ENCODE data around the gene TLNRD1. TPM values are rescaled to one million over a fixed set of nuclear protein-coding genes. Genes with fewer than 3 reads are reported as not detected.

The TLNRD1 gene
- total and polyA plus RNA-seq, 3 donors from 2014 or later = 2.6 to 14.9 (median 11.5) TPM

DNA sequence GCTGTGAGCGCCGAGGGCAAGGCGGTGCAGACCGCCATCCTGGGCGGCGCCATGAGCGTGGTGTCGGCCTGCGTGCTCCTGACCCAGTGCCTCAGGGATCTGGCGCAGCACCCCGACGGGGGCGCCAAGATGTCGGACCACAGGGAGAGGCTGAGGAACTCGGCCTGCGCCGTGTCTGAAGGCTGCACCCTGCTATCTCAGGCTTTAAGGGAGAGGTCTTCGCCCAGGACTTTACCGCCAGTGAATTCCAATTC, 2.3 kb downstream of the TLNRD1 start:
- no peak overlapping the region for H3K27ac ChIP-seq
- DNase-seq = no peak
- peak overlapping the region; percentile 92 to 96 for H3K4me3 ChIP-seq
- H3K9me3 ChIP-seq = no peaks in the 10 kb centered on the region
- no peaks in the 10 kb centered on the region for H3K27me3 ChIP-seq
- TF ChIP-seq, protein P1, sequence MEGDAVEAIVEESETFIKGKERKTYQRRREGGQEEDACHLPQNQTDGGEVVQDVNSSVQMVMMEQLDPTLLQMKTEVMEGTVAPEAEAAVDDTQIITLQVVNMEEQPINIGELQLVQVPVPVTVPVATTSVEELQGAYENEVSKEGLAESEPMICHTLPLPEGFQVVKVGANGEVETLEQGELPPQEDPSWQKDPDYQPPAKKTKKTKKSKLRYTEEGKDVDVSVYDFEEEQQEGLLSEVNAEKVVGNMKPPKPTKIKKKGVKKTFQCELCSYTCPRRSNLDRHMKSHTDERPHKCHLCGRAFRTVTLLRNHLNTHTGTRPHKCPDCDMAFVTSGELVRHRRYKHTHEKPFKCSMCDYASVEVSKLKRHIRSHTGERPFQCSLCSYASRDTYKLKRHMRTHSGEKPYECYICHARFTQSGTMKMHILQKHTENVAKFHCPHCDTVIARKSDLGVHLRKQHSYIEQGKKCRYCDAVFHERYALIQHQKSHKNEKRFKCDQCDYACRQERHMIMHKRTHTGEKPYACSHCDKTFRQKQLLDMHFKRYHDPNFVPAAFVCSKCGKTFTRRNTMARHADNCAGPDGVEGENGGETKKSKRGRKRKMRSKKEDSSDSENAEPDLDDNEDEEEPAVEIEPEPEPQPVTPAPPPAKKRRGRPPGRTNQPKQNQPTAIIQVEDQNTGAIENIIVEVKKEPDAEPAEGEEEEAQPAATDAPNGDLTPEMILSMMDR (IDR thresholded peaks at IDR 0.05) = no peak
- no peak for TF ChIP-seq POLR2A (IDR thresholded peaks at IDR 0.05)
- intact Hi-C loops (cut with DNase I; ENCODE audit: low total_unique reads) = no loop called here
- H3K36me3 ChIP-seq (ENCODE audit: low read depth, missing control alignments) = no peaks in the 10 kb centered on the region
- 74 to 79% methylated on average over 14 to 19 of the region's 19 CpGs for WGBS, 2 donors
- H3K4me1 ChIP-seq = no peaks in the 10 kb centered on the region

- Histone ChIP-seq H3K4me1 (no peaks in the 10 kb centered on the region), H3K27me3 (no peaks in the 10 kb centered on the region), H3K36me3 (ENCODE audit: low read depth, missing control alignments) (no peaks in the 10 kb centered on the region), H3K4me3 (no peak overlapping the region), H3K27ac (no peak overlapping the region), H3K9me3 (no peaks in the 10 kb centered on the region)
- no peak for TF ChIP-seq POLR2A (IDR thresholded peaks at IDR 0.05)
- TF ChIP-seq, protein P1 (IDR thresholded peaks at IDR 0.05) = no peak
- intact Hi-C loops (cut with DNase I; ENCODE audit: low total_unique reads) = no loop called here
- DNase-seq = no peak
- WGBS, 2 donors = 90 to 94% methylated on average over 1 of the region's 1 CpG
These were observed 5.4 kb downstream of the TLNRD1 start for GRCh38 chr15:81006124-81006523.

GRCh38 chr15:81007428-81008064, 6.8 kb downstream of the TLNRD1 start:
- H3K4me1 ChIP-seq = no peaks in the 10 kb centered on the region
- no peaks in the 10 kb centered on the region for H3K27me3 ChIP-seq
- no peaks in the 10 kb centered on the region for H3K36me3 ChIP-seq (ENCODE audit: low read depth, missing control alignments)
- WGBS, 2 donors = 86 to 90% methylated on average over 6 of the region's 6 CpGs
- H3K9me3 ChIP-seq = no peaks in the 10 kb centered on the region
- no peak overlapping the region for H3K4me3 ChIP-seq
- no peak overlapping the region for H3K27ac ChIP-seq
- no peak for TF ChIP-seq POLR2A (IDR thresholded peaks at IDR 0.05)
- TF ChIP-seq, protein P1 (IDR thresholded peaks at IDR 0.05) = no peak
- intact Hi-C loops (cut with DNase I; ENCODE audit: low total_unique reads) = no loop called here
- no peak for DNase-seq

- DNase-seq = no peak
- Histone ChIP-seq H3K36me3 (ENCODE audit: low read depth, missing control alignments) (no peaks in the 10 kb centered on the region), H3K27me3 (no peaks in the 10 kb centered on the region), H3K4me1 (no peaks in the 10 kb centered on the region), H3K27ac (no peak overlapping the region), H3K4me3 (no peak overlapping the region), H3K9me3 (no peaks in the 10 kb centered on the region)
- intact Hi-C loops (cut with DNase I; ENCODE audit: low total_unique reads) = no loop called here
- no peak for TF ChIP-seq POLR2A (IDR thresholded peaks at IDR 0.05)
- TF ChIP-seq, protein P1 (IDR thresholded peaks at IDR 0.05) = no peak
- WGBS, 2 donors = 89 to 97% methylated on average over 2 of the region's 2 CpGs
These were observed 7.6 kb downstream of the TLNRD1 start for GRCh38 chr15:81008312-81008711.

- no peak overlapping the region for H3K27ac ChIP-seq
- H3K4me3 ChIP-seq = no peak overlapping the region
- no peaks in the 10 kb centered on the region for H3K9me3 ChIP-seq
- H3K27me3 ChIP-seq = no peaks in the 10 kb centered on the region
- H3K36me3 ChIP-seq (ENCODE audit: low read depth, missing control alignments) = no peaks in the 10 kb centered on the region
- no peaks in the 10 kb centered on the region for H3K4me1 ChIP-seq
- intact Hi-C loops (cut with DNase I; ENCODE audit: low total_unique reads) = no loop called here
- no peak for DNase-seq
- 89 to 92% methylated on average over 4 of the region's 4 CpGs for WGBS, 2 donors
- TF ChIP-seq, protein P1 (IDR thresholded peaks at IDR 0.05) = no peak
- TF ChIP-seq POLR2A (IDR thresholded peaks at IDR 0.05) = no peak
These were observed 9.4 kb downstream of the TLNRD1 start for GRCh38 chr15:81010086-81010485.
